ENCODE measurements around the gene KRT35.

The KRT35 gene

GRCh38 chr17:41489531-41489930 is 8.6 kb upstream of the KRT35 start, which contains the start of gene KRT36:
TSS of gene KRT36 (minus strand) at chr17:41489910. CDS start at chr17:41489864, 46 bp downstream.
- Histone ChIP-seq H4K91ac (ENCODE audit: low read depth, low read length) (no peak within 1 kb of the TSS), H2AK5ac (ENCODE audit: low read length) (no peak within 1 kb of the TSS), H3K9ac (ENCODE audit: low read length) (no peak within 1 kb of the TSS), H2BK12ac (ENCODE audit: low read length) (no peak within 1 kb of the TSS), H3K4me2 (ENCODE audit: low read length) (no peak within 1 kb of the TSS), H3K79me1 (ENCODE audit: low read length) (no peaks in the 10 kb centered on the region), H3K14ac (ENCODE audit: low read length) (no peak within 1 kb of the TSS), H2BK5ac (ENCODE audit: low read depth, low read length, poor library complexity) (no peak within 1 kb of the TSS), H3K4me1 (ENCODE audit: control insufficient read depth in 1 of 2, insufficient read depth in 2 of 2, low read length in 2 of 2) (no peaks in the 10 kb centered on the region), H4K8ac (ENCODE audit: low read depth, low read length) (no peak within 1 kb of the TSS), H3K27me3 (ENCODE audit: insufficient read depth, low read length) (no peaks in the 10 kb centered on the region), H4K12ac (ENCODE audit: low read depth, low read length) (no peak within 1 kb of the TSS), H2BK120ac (ENCODE audit: insufficient read depth, low read length, poor library complexity) (no peak within 1 kb of the TSS), H2AFZ (ENCODE audit: insufficient read depth, low read length, poor library complexity) (no peak within 1 kb of the TSS), H3K79me2 (ENCODE audit: control insufficient read depth, insufficient read depth, low read length, poor library complexity) (no peaks in the 10 kb centered on the region), H3K4me3 (ENCODE audit: low read depth, low read length) (no peak within 1 kb of the TSS), H3K23ac (ENCODE audit: low read length) (no peak within 1 kb of the TSS), H3K18ac (ENCODE audit: low read length) (no peak within 1 kb of the TSS), H3K36me3 (ENCODE audit: control insufficient read depth in 1 of 2, insufficient read depth in 2 of 2, low read length in 2 of 2) (no peaks in the 10 kb centered on the region), H3K9me3 (ENCODE audit: insufficient read depth, low read depth, low read length) (no peaks in the 10 kb centered on the region), H3K4ac (ENCODE audit: low read depth, low read length) (no peak within 1 kb of the TSS), H3K27ac (ENCODE audit: low read depth, low read length) (no peak within 1 kb of the TSS)
- WGBS (ENCODE audit: extremely low coverage, insufficient coverage, insufficient read length), result no CpG with 5 or more reads among the region's 12 CpGs
- no peak for DNase-seq

GRCh38 chr17:41486809-41487530 is 6.0 kb upstream of the KRT35 start:
- H3K14ac ChIP-seq (ENCODE audit: low read length), result no peak overlapping the region
- H3K79me1 ChIP-seq (ENCODE audit: low read length), result no peaks in the 10 kb centered on the region
- H3K18ac ChIP-seq (ENCODE audit: low read length), result no peak overlapping the region
- H4K12ac ChIP-seq (ENCODE audit: low read depth, low read length), result no peak overlapping the region
- no peaks in the 10 kb centered on the region for H3K9me3 ChIP-seq (ENCODE audit: insufficient read depth, low read depth, low read length)
- no peak overlapping the region for H3K9ac ChIP-seq (ENCODE audit: low read length)
- no peak overlapping the region for H3K27ac ChIP-seq (ENCODE audit: low read depth, low read length)
- H3K36me3 ChIP-seq (ENCODE audit: control insufficient read depth in 1 of 2, insufficient read depth in 2 of 2, low read length in 2 of 2), result no peaks in the 10 kb centered on the region
- peak overlapping the region; percentile 46 for H3K4me3 ChIP-seq (ENCODE audit: low read depth, low read length)
- no peak overlapping the region for H2AFZ ChIP-seq (ENCODE audit: insufficient read depth, low read length, poor library complexity)
- H4K8ac ChIP-seq (ENCODE audit: low read depth, low read length), result no peak overlapping the region
- H3K27me3 ChIP-seq (ENCODE audit: insufficient read depth, low read length), result no peaks in the 10 kb centered on the region
- no peak overlapping the region for H3K4me2 ChIP-seq (ENCODE audit: low read length)
- no peak overlapping the region for H4K91ac ChIP-seq (ENCODE audit: low read depth, low read length)
- no peak overlapping the region for H3K4ac ChIP-seq (ENCODE audit: low read depth, low read length)
- no peaks in the 10 kb centered on the region for H3K4me1 ChIP-seq (ENCODE audit: control insufficient read depth in 1 of 2, insufficient read depth in 2 of 2, low read length in 2 of 2)
- no peak overlapping the region for H2BK5ac ChIP-seq (ENCODE audit: low read depth, low read length, poor library complexity)
- H2BK120ac ChIP-seq (ENCODE audit: insufficient read depth, low read length, poor library complexity), result no peak overlapping the region
- no peak overlapping the region for H2AK5ac ChIP-seq (ENCODE audit: low read length)
- no peaks in the 10 kb centered on the region for H3K79me2 ChIP-seq (ENCODE audit: control insufficient read depth, insufficient read depth, low read length, poor library complexity)
- H3K23ac ChIP-seq (ENCODE audit: low read length), result no peak overlapping the region
- peak; percentile 58 to 80 for DNase-seq
- H2BK12ac ChIP-seq (ENCODE audit: low read length), result no peak overlapping the region
- WGBS (ENCODE audit: extremely low coverage, insufficient coverage, insufficient read length), result no CpG with 5 or more reads among the region's 29 CpGs

GRCh38 chr17:41486316-41486715 is 5.4 kb upstream of the KRT35 start:
- no peak overlapping the region for H3K27ac ChIP-seq (ENCODE audit: low read depth, low read length)
- no peak overlapping the region for H3K14ac ChIP-seq (ENCODE audit: low read length)
- H2BK120ac ChIP-seq (ENCODE audit: insufficient read depth, low read length, poor library complexity), result no peak overlapping the region
- H3K79me2 ChIP-seq (ENCODE audit: control insufficient read depth, insufficient read depth, low read length, poor library complexity), result no peaks in the 10 kb centered on the region
- no peaks in the 10 kb centered on the region for H3K79me1 ChIP-seq (ENCODE audit: low read length)
- DNase-seq, result no peak
- H4K8ac ChIP-seq (ENCODE audit: low read depth, low read length), result no peak overlapping the region
- no peak overlapping the region for H2AK5ac ChIP-seq (ENCODE audit: low read length)
- no peak overlapping the region for H3K4me2 ChIP-seq (ENCODE audit: low read length)
- H3K9ac ChIP-seq (ENCODE audit: low read length), result no peak overlapping the region
- no peak overlapping the region for H2BK12ac ChIP-seq (ENCODE audit: low read length)
- H3K4me1 ChIP-seq (ENCODE audit: control insufficient read depth in 1 of 2, insufficient read depth in 2 of 2, low read length in 2 of 2), result no peaks in the 10 kb centered on the region
- no peak overlapping the region for H4K12ac ChIP-seq (ENCODE audit: low read depth, low read length)
- H2BK5ac ChIP-seq (ENCODE audit: low read depth, low read length, poor library complexity), result no peak overlapping the region
- no peak overlapping the region for H3K4ac ChIP-seq (ENCODE audit: low read depth, low read length)
- no peak overlapping the region for H3K4me3 ChIP-seq (ENCODE audit: low read depth, low read length)
- no peak overlapping the region for H4K91ac ChIP-seq (ENCODE audit: low read depth, low read length)
- no peak overlapping the region for H2AFZ ChIP-seq (ENCODE audit: insufficient read depth, low read length, poor library complexity)
- WGBS (ENCODE audit: extremely low coverage, insufficient coverage, insufficient read length), result no CpG with 5 or more reads among the region's 13 CpGs
- H3K18ac ChIP-seq (ENCODE audit: low read length), result no peak overlapping the region
- H3K27me3 ChIP-seq (ENCODE audit: insufficient read depth, low read length), result no peaks in the 10 kb centered on the region
- H3K9me3 ChIP-seq (ENCODE audit: insufficient read depth, low read depth, low read length), result no peaks in the 10 kb centered on the region
- no peak overlapping the region for H3K23ac ChIP-seq (ENCODE audit: low read length)
- H3K36me3 ChIP-seq (ENCODE audit: control insufficient read depth in 1 of 2, insufficient read depth in 2 of 2, low read length in 2 of 2), result no peaks in the 10 kb centered on the region

GRCh38 chr17:41484920-41485904 is 4.3 kb upstream of the KRT35 start:
- Histone ChIP-seq H3K23ac (ENCODE audit: low read length) (no peak overlapping the region), H4K91ac (ENCODE audit: low read depth, low read length) (no peak overlapping the region), H2AFZ (ENCODE audit: insufficient read depth, low read length, poor library complexity) (no peak overlapping the region), H3K36me3 (ENCODE audit: control insufficient read depth in 1 of 2, insufficient read depth in 2 of 2, low read length in 2 of 2) (no peaks in the 10 kb centered on the region), H3K4ac (ENCODE audit: low read depth, low read length) (no peak overlapping the region), H2BK120ac (ENCODE audit: insufficient read depth, low read length, poor library complexity) (no peak overlapping the region), H3K4me3 (ENCODE audit: low read depth, low read length) (no peak overlapping the region), H4K12ac (ENCODE audit: low read depth, low read length) (no peak overlapping the region), H3K9me3 (ENCODE audit: insufficient read depth, low read depth, low read length) (no peaks in the 10 kb centered on the region), H3K14ac (ENCODE audit: low read length) (no peak overlapping the region), H2BK12ac (ENCODE audit: low read length) (no peak overlapping the region), H3K27me3 (ENCODE audit: insufficient read depth, low read length) (no peaks in the 10 kb centered on the region), H2AK5ac (ENCODE audit: low read length) (no peak overlapping the region), H3K9ac (ENCODE audit: low read length) (no peak overlapping the region), H3K4me2 (ENCODE audit: low read length) (no peak overlapping the region), H3K27ac (ENCODE audit: low read depth, low read length) (no peak overlapping the region), H3K18ac (ENCODE audit: low read length) (no peak overlapping the region), H3K4me1 (ENCODE audit: control insufficient read depth in 1 of 2, insufficient read depth in 2 of 2, low read length in 2 of 2) (no peaks in the 10 kb centered on the region), H4K8ac (ENCODE audit: low read depth, low read length) (no peak overlapping the region), H3K79me2 (ENCODE audit: control insufficient read depth, insufficient read depth, low read length, poor library complexity) (no peaks in the 10 kb centered on the region), H2BK5ac (ENCODE audit: low read depth, low read length, poor library complexity) (no peak overlapping the region), H3K79me1 (ENCODE audit: low read length) (no peaks in the 10 kb centered on the region)
- no peak for DNase-seq
- WGBS (ENCODE audit: extremely low coverage, insufficient coverage, insufficient read length), result no CpG with 5 or more reads among the region's 8 CpGs

Data from trophoblast cell (in vitro differentiated cells and primary cell).